GM12892 (cell line): ENCODE measurements around the gene ITGA7.

Source experiments
- POLR2A ChIP-seq: IDR thresholded peaks from 2 replicates; pipeline ENCODE4 v1.6.1; 2011; ENCODE audit warnings: low read depth, low read length, control low read depth
- TAF1 ChIP-seq: IDR thresholded peaks from 2 replicates; pipeline ENCODE4 v1.6.1; 2011; ENCODE audit warnings: low read depth, mild to moderate bottlenecking, control low read depth, low read length, borderline replicate concordance

GRCh38 chr12:55721601-55722213 is 14.0 kb upstream of the ITGA7 start:
- TF ChIP-seq POLR2A (no peak), TAF1 (no peak)
